ENCODE results near the gene JSRP1. TPM values are rescaled to one million over a fixed set of nuclear protein-coding genes. Genes with fewer than 3 reads are reported as not detected.

JSRP1 gene
- total RNA-seq, 1 donor, result 0.43 TPM

GRCh38 chr19:2294687-2295335, 38.6 kb upstream of the JSRP1 start:
- no peak overlapping the region for H3K4me3 ChIP-seq (ENCODE audit: low read depth, low read length)
- no peak for TF ChIP-seq CTCF (IDR thresholded peaks at IDR 0.05; ENCODE audit: insufficient read depth, low read depth, low read length)
- DNase-seq (ENCODE audit: low read depth), result peak; percentile 89

- H3K4me3 ChIP-seq (ENCODE audit: low read depth, low read length), result no peak overlapping the region
- no peak for DNase-seq (ENCODE audit: low read depth)
- no peak for TF ChIP-seq CTCF (IDR thresholded peaks at IDR 0.05; ENCODE audit: insufficient read depth, low read depth, low read length)
Measured at GRCh38 chr19:2291185-2291751, 35.1 kb upstream of the JSRP1 start.

GRCh38 chr19:2290441-2291184, 34.4 kb upstream of the JSRP1 start:
- TF ChIP-seq CTCF (IDR thresholded peaks at IDR 0.05; ENCODE audit: insufficient read depth, low read depth, low read length), result no peak
- DNase-seq (ENCODE audit: low read depth), result no peak
- H3K4me3 ChIP-seq (ENCODE audit: low read depth, low read length), result no peak overlapping the region

GRCh38 chr19:2289714-2290435, 33.7 kb upstream of the JSRP1 start:
- DNase-seq (ENCODE audit: low read depth), result no peak
- H3K4me3 ChIP-seq (ENCODE audit: low read depth, low read length), result no peak overlapping the region
- TF ChIP-seq CTCF (IDR thresholded peaks at IDR 0.05; ENCODE audit: insufficient read depth, low read depth, low read length), result no peak

- TF ChIP-seq CTCF (IDR thresholded peaks at IDR 0.05; ENCODE audit: insufficient read depth, low read depth, low read length), result no peak
- H3K4me3 ChIP-seq (ENCODE audit: low read depth, low read length), result no peak overlapping the region
- DNase-seq (ENCODE audit: low read depth), result no peak
Measured at GRCh38 chr19:2288818-2289713, 32.8 kb upstream of the JSRP1 start.

- DNase-seq (ENCODE audit: low read depth), result no peak
- no peak overlapping the region for H3K4me3 ChIP-seq (ENCODE audit: low read depth, low read length)
- no peak for TF ChIP-seq CTCF (IDR thresholded peaks at IDR 0.05; ENCODE audit: insufficient read depth, low read depth, low read length)
Measured at GRCh38 chr19:2288338-2288817, 32.2 kb upstream of the JSRP1 start.
